ENCODE results near the gene MFF.

The MFF gene

GRCh38 chr2:227341553-227341952, 16.5 kb downstream of the MFF start:
- no peak for DNase-seq (ENCODE audit: low spot score)
- no peak for TF ChIP-seq CTCF (IDR thresholded peaks at IDR 0.05; ENCODE audit: extremely low read depth, insufficient read depth, missing control alignments)

GRCh38 chr2:227344231-227344630, 19.2 kb downstream of the MFF start:
- TF ChIP-seq CTCF (IDR thresholded peaks at IDR 0.05; ENCODE audit: extremely low read depth, insufficient read depth, missing control alignments), result no peak
- in situ Hi-C loops (cut with MboI; ENCODE audit: low pct_unique_long_range_greater_than_20kb, low sequenced_read_pairs, unreplicated experiment), result no loop called here
- no peak for DNase-seq (ENCODE audit: low spot score)

More at GRCh38 chr2:227341553-227341952, 16.5 kb downstream of the MFF start:
- in situ Hi-C loops (cut with MboI; ENCODE audit: low pct_unique_long_range_greater_than_20kb, low sequenced_read_pairs, unreplicated experiment), result no loop called here

- no peak for DNase-seq (ENCODE audit: low spot score)
- in situ Hi-C loops (cut with MboI; ENCODE audit: low pct_unique_long_range_greater_than_20kb, low sequenced_read_pairs, unreplicated experiment), result no loop called here
These were observed 22.1 kb downstream of the MFF start for GRCh38 chr2:227347117-227347516.

GRCh38 chr2:227348324-227348723, 23.3 kb downstream of the MFF start:
- in situ Hi-C loops (cut with MboI; ENCODE audit: low pct_unique_long_range_greater_than_20kb, low sequenced_read_pairs, unreplicated experiment), result no loop called here
- no peak for DNase-seq (ENCODE audit: low spot score)
- TF ChIP-seq CTCF (IDR thresholded peaks at IDR 0.05; ENCODE audit: extremely low read depth, insufficient read depth, missing control alignments), result no peak

More at GRCh38 chr2:227347117-227347516, 22.1 kb downstream of the MFF start:
- TF ChIP-seq CTCF (IDR thresholded peaks at IDR 0.05; ENCODE audit: extremely low read depth, insufficient read depth, missing control alignments), result no peak

- no peak for TF ChIP-seq CTCF (IDR thresholded peaks at IDR 0.05; ENCODE audit: extremely low read depth, insufficient read depth, missing control alignments)
- no peak for DNase-seq (ENCODE audit: low spot score)
- in situ Hi-C loops (cut with MboI; ENCODE audit: low pct_unique_long_range_greater_than_20kb, low sequenced_read_pairs, unreplicated experiment), result no loop called here
These were observed 25.1 kb downstream of the MFF start for GRCh38 chr2:227349989-227350612.

- TF ChIP-seq CTCF (IDR thresholded peaks at IDR 0.05; ENCODE audit: extremely low read depth, insufficient read depth, missing control alignments), result no peak
- in situ Hi-C loops (cut with MboI; ENCODE audit: low pct_unique_long_range_greater_than_20kb, low sequenced_read_pairs, unreplicated experiment), result no loop called here
- peak; percentile 17 for DNase-seq (ENCODE audit: low spot score)
These were observed 26.6 kb downstream of the MFF start for GRCh38 chr2:227351639-227352038.

All from GM13977 (cell line).